ENCODE measurements around the gene ENO3.
A peak's percentile ranks its signal among the peaks of the same experiment; 100 is the strongest.

ENO3 gene

GRCh38 chr17:4967539-4968485 lies 16.9 kb downstream of the ENO3 start, which contains the start of gene SPAG7:
TSS of gene SPAG7 (minus strand) at chr17:4967817. CDS start at chr17:4967804, 13 bp downstream.
- H3K36me3 Mint-ChIP-seq (ENCODE audit: insufficient read depth): peaks cover 15% of the 10 kb centered on the region
- peak within 1 kb of the TSS in 1 of 2 donors; percentile 44 for H3K27ac Mint-ChIP-seq
- peak; percentile 67 for ATAC-seq (replicated peaks)
- no peaks in the 10 kb centered on the region for H3K27me3 Mint-ChIP-seq
- DNase-seq: peak; percentile 92 to 96 (median 95)
- no peak within 1 kb of the TSS for H3K4me3 Mint-ChIP-seq
- H3K4me1 Mint-ChIP-seq (ENCODE audit: low read depth in 2 of 2): peaks cover 12 to 14% of the 10 kb centered on the region in 2 donors
- H3K9me3 Mint-ChIP-seq: no peaks in the 10 kb centered on the region

GRCh38 chr17:4968486-4969046 lies 17.6 kb downstream of the ENO3 start:
- H3K9me3 Mint-ChIP-seq: no peaks in the 10 kb centered on the region
- DNase-seq (no peak), ATAC-seq (replicated peaks) (no peak)
- peaks cover 18% of the 10 kb centered on the region for H3K36me3 Mint-ChIP-seq (ENCODE audit: insufficient read depth)
- peaks cover 12 to 14% of the 10 kb centered on the region in 2 donors for H3K4me1 Mint-ChIP-seq (ENCODE audit: low read depth in 2 of 2)
- H3K27me3 Mint-ChIP-seq: no peaks in the 10 kb centered on the region
- H3K4me3 Mint-ChIP-seq: no peak overlapping the region
- H3K27ac Mint-ChIP-seq: no peak overlapping the region

- Mint-ChIP-seq H3K4me3 (no peak overlapping the region), H3K9me3 (no peaks in the 10 kb centered on the region), H3K4me1 (ENCODE audit: low read depth in 2 of 2) (peaks cover 12 to 14% of the 10 kb centered on the region in 2 donors), H3K27ac (no peak overlapping the region), H3K27me3 (no peaks in the 10 kb centered on the region), H3K36me3 (ENCODE audit: insufficient read depth) (peaks cover 18% of the 10 kb centered on the region)
- no peak for ATAC-seq (replicated peaks)
- DNase-seq: no peak
Measured at GRCh38 chr17:4969047-4969550, 18.2 kb downstream of the ENO3 start.

GRCh38 chr17:4969551-4970173 lies 18.7 kb downstream of the ENO3 start:
- H3K27me3 Mint-ChIP-seq: no peaks in the 10 kb centered on the region
- ATAC-seq (replicated peaks): no peak
- no peak for DNase-seq
- peaks cover 21% of the 10 kb centered on the region for H3K36me3 Mint-ChIP-seq (ENCODE audit: insufficient read depth)
- peaks cover 12 to 14% of the 10 kb centered on the region in 2 donors for H3K4me1 Mint-ChIP-seq (ENCODE audit: low read depth in 2 of 2)
- no peak overlapping the region for H3K4me3 Mint-ChIP-seq
- H3K27ac Mint-ChIP-seq: no peak overlapping the region
- H3K9me3 Mint-ChIP-seq: no peaks in the 10 kb centered on the region

- Mint-ChIP-seq H3K4me3 (peak overlapping the region in 1 of 2 donors; percentile 17), H3K4me1 (ENCODE audit: low read depth in 2 of 2) (peaks cover 12 to 13% of the 10 kb centered on the region in 2 donors), H3K27ac (peak overlapping the region in 1 of 2 donors; percentile 53), H3K9me3 (no peaks in the 10 kb centered on the region), H3K36me3 (ENCODE audit: insufficient read depth) (peaks cover 23% of the 10 kb centered on the region), H3K27me3 (no peaks in the 10 kb centered on the region)
- DNase-seq (no peak), ATAC-seq (replicated peaks) (no peak)
Measured at GRCh38 chr17:4970273-4970672, 19.4 kb downstream of the ENO3 start.

- ATAC-seq (replicated peaks) (no peak), DNase-seq (no peak)
- H3K4me3 Mint-ChIP-seq: no peak overlapping the region
- no peaks in the 10 kb centered on the region for H3K27me3 Mint-ChIP-seq
- peaks cover 7% of the 10 kb centered on the region in 2 donors for H3K4me1 Mint-ChIP-seq (ENCODE audit: low read depth in 2 of 2)
- H3K27ac Mint-ChIP-seq: peak overlapping the region in 1 of 2 donors; percentile 53
- no peaks in the 10 kb centered on the region for H3K9me3 Mint-ChIP-seq
- H3K36me3 Mint-ChIP-seq (ENCODE audit: insufficient read depth): peaks cover 25% of the 10 kb centered on the region
Measured at GRCh38 chr17:4971826-4972225, 20.9 kb downstream of the ENO3 start.

- H3K27me3 Mint-ChIP-seq: no peaks in the 10 kb centered on the region
Measured at GRCh38 chr17:4972322-4972721, 21.4 kb downstream of the ENO3 start.

GRCh38 chr17:4972752-4973151 lies 21.8 kb downstream of the ENO3 start:
- Mint-ChIP-seq H3K4me1 (ENCODE audit: low read depth in 2 of 2) (peaks cover 7% of the 10 kb centered on the region in 2 donors), H3K36me3 (ENCODE audit: insufficient read depth) (peaks cover 30% of the 10 kb centered on the region), H3K27ac (peak overlapping the region; percentile 76), H3K9me3 (no peaks in the 10 kb centered on the region), H3K27me3 (no peaks in the 10 kb centered on the region), H3K4me3 (peak overlapping the region in 1 of 2 donors; percentile 12)
- DNase-seq (no peak), ATAC-seq (replicated peaks) (no peak)

More at GRCh38 chr17:4972322-4972721, 21.4 kb downstream of the ENO3 start:
- DNase-seq: no peak
- Mint-ChIP-seq H3K9me3 (no peaks in the 10 kb centered on the region), H3K4me1 (ENCODE audit: low read depth in 2 of 2) (peaks cover 7% of the 10 kb centered on the region in 2 donors), H3K4me3 (peak overlapping the region in 1 of 2 donors; percentile 12), H3K27ac (peak overlapping the region; percentile 76), H3K36me3 (ENCODE audit: insufficient read depth) (peaks cover 30% of the 10 kb centered on the region)
- no peak for ATAC-seq (replicated peaks)

GRCh38 chr17:4973256-4974114 lies 22.6 kb downstream of the ENO3 start:
- Mint-ChIP-seq H3K36me3 (ENCODE audit: insufficient read depth) (peaks cover 30% of the 10 kb centered on the region), H3K4me1 (ENCODE audit: low read depth in 2 of 2) (peaks cover 7% of the 10 kb centered on the region in 2 donors), H3K27ac (peak overlapping the region in 1 of 2 donors; percentile 76), H3K27me3 (no peaks in the 10 kb centered on the region), H3K4me3 (no peak overlapping the region), H3K9me3 (no peaks in the 10 kb centered on the region)
- DNase-seq (no peak), ATAC-seq (replicated peaks) (no peak)

GRCh38 chr17:4974115-4974670 lies 23.3 kb downstream of the ENO3 start:
- no peaks in the 10 kb centered on the region for H3K9me3 Mint-ChIP-seq
- H3K27ac Mint-ChIP-seq: peak overlapping the region in 1 of 2 donors; percentile 4
- H3K36me3 Mint-ChIP-seq (ENCODE audit: insufficient read depth): peaks cover 33% of the 10 kb centered on the region
- H3K27me3 Mint-ChIP-seq: no peaks in the 10 kb centered on the region
- ATAC-seq (replicated peaks) (no peak), DNase-seq (no peak)
- H3K4me1 Mint-ChIP-seq (ENCODE audit: low read depth in 2 of 2): peaks cover 7 to 8% of the 10 kb centered on the region in 2 donors
- no peak overlapping the region for H3K4me3 Mint-ChIP-seq

- H3K27ac Mint-ChIP-seq: no peak overlapping the region
- no peaks in the 10 kb centered on the region for H3K27me3 Mint-ChIP-seq
- peaks cover 35% of the 10 kb centered on the region for H3K36me3 Mint-ChIP-seq (ENCODE audit: insufficient read depth)
- DNase-seq: no peak
- no peak overlapping the region for H3K4me3 Mint-ChIP-seq
- H3K4me1 Mint-ChIP-seq (ENCODE audit: low read depth in 2 of 2): peaks cover 18% of the 10 kb centered on the region in 2 donors
- H3K9me3 Mint-ChIP-seq: no peaks in the 10 kb centered on the region
- no peak for ATAC-seq (replicated peaks)
Measured at GRCh38 chr17:4978726-4979125, 27.8 kb downstream of the ENO3 start.

GRCh38 chr17:4980644-4981216 lies 29.8 kb downstream of the ENO3 start:
- DNase-seq (peak; percentile 41 to 58 (median 48)), ATAC-seq (replicated peaks) (peak; percentile 70)
- H3K36me3 Mint-ChIP-seq (ENCODE audit: insufficient read depth): peaks cover 34% of the 10 kb centered on the region

More at GRCh38 chr17:4980644-4981216, 29.8 kb downstream of the ENO3 start:
- Mint-ChIP-seq H3K27ac (peak overlapping the region; percentile 82 to 85), H3K27me3 (no peaks in the 10 kb centered on the region), H3K4me1 (ENCODE audit: low read depth in 2 of 2) (peaks cover 15 to 17% of the 10 kb centered on the region in 2 donors), H3K4me3 (no peak overlapping the region), H3K9me3 (no peaks in the 10 kb centered on the region)
